NCI-H1417 (cell line): ENCODE results near the gene NCKAP5.

Source experiments
- DNase-seq, 3 experiments: peaks; one replicate each; lab custom pipeline; 2025; lab: John Stamatoyannopoulos, UW

Gene NCKAP5

GRCh38 chr2:133266926-133267590 is 301.2 kb downstream of the NCKAP5 start:
- peak in 1 of 3 experiments; percentile 31 for DNase-seq

- peak in 2 of 3 experiments; percentile 45 to 50 for DNase-seq
These were observed 302.0 kb downstream of the NCKAP5 start for GRCh38 chr2:133266041-133266925.

- DNase-seq: peak; percentile 14 to 57 (median 22)
These were observed 302.8 kb downstream of the NCKAP5 start for GRCh38 chr2:133265432-133265949.

GRCh38 chr2:133264989-133265401 is 303.3 kb downstream of the NCKAP5 start:
- no peak for DNase-seq

- DNase-seq: peak in 1 of 3 experiments; percentile 2
These were observed 305.4 kb downstream of the NCKAP5 start for GRCh38 chr2:133262893-133263292.

- no peak for DNase-seq
These were observed 312.9 kb downstream of the NCKAP5 start for GRCh38 chr2:133255360-133255759.

GRCh38 chr2:133253793-133254192 is 314.5 kb downstream of the NCKAP5 start:
- no peak for DNase-seq

- no peak for DNase-seq
These were observed 315.4 kb downstream of the NCKAP5 start for GRCh38 chr2:133252780-133253355.

- no peak for DNase-seq
These were observed 318.9 kb downstream of the NCKAP5 start for GRCh38 chr2:133249362-133249761.

- no peak for DNase-seq
These were observed 320.0 kb downstream of the NCKAP5 start for GRCh38 chr2:133248264-133248663.

GRCh38 chr2:133247631-133248030 is 320.6 kb downstream of the NCKAP5 start:
- no peak for DNase-seq

GRCh38 chr2:133241224-133241571 is 327.1 kb downstream of the NCKAP5 start:
- no peak for DNase-seq

- DNase-seq: no peak
These were observed 327.6 kb downstream of the NCKAP5 start for GRCh38 chr2:133240491-133241223.

GRCh38 chr2:133235968-133236367 is 332.3 kb downstream of the NCKAP5 start:
- no peak for DNase-seq

- no peak for DNase-seq
These were observed 335.7 kb downstream of the NCKAP5 start for GRCh38 chr2:133232556-133232955.

GRCh38 chr2:133231264-133231663 is 337.0 kb downstream of the NCKAP5 start:
- DNase-seq: no peak

- no peak for DNase-seq
These were observed 338.3 kb downstream of the NCKAP5 start for GRCh38 chr2:133229974-133230373.

- DNase-seq: peak; percentile 5 to 60 (median 33)
These were observed 345.0 kb downstream of the NCKAP5 start for GRCh38 chr2:133223226-133223625.

GRCh38 chr2:133221398-133221797 is 346.9 kb downstream of the NCKAP5 start:
- DNase-seq: no peak

- DNase-seq: no peak
These were observed 350.1 kb downstream of the NCKAP5 start for GRCh38 chr2:133218204-133218603.

- DNase-seq: no peak
These were observed 352.8 kb downstream of the NCKAP5 start for GRCh38 chr2:133215477-133215876.

- DNase-seq: no peak
These were observed 354.6 kb downstream of the NCKAP5 start for GRCh38 chr2:133213651-133214050.
